Stimulated activated CD8-positive, alpha-beta memory T cell treated with anti-CD3 and anti-CD28 coated beads, Interleukin-4, amount 100 ng/mL, for 1 hour (primary cell): ENCODE results near the gene APLN.

Experiments used
- DNase-seq, 2 donors: peaks; one replicate each; pipeline ENCODE4 v3.0.0-alpha.2; 2020; ENCODE audit warnings: low read depth in 2 of 2, low spot score in 1 of 2

Gene APLN

GRCh38 chrX:129641941-129642340 lies 12.8 kb downstream of the APLN start:
- no peak for DNase-seq

- no peak for DNase-seq
Measured at GRCh38 chrX:129641469-129641868, 13.3 kb downstream of the APLN start.

GRCh38 chrX:129640737-129641136 lies 14.0 kb downstream of the APLN start:
- no peak for DNase-seq

GRCh38 chrX:129638917-129639316 lies 15.8 kb downstream of the APLN start:
- no peak for DNase-seq

GRCh38 chrX:129637217-129638109 lies 17.3 kb downstream of the APLN start:
- peak; percentile 47 to 49 for DNase-seq

GRCh38 chrX:129636175-129636681 lies 18.5 kb downstream of the APLN start:
- DNase-seq: no peak

GRCh38 chrX:129634541-129634940 lies 20.2 kb downstream of the APLN start:
- no peak for DNase-seq

GRCh38 chrX:129632443-129632842 lies 22.3 kb downstream of the APLN start:
- DNase-seq: no peak

- no peak for DNase-seq
Measured at GRCh38 chrX:129631849-129632248, 22.9 kb downstream of the APLN start.

GRCh38 chrX:129629837-129630236 lies 24.9 kb downstream of the APLN start:
- DNase-seq: no peak

- no peak for DNase-seq
Measured at GRCh38 chrX:129626026-129626425, 28.7 kb downstream of the APLN start.

GRCh38 chrX:129622757-129623301 lies 31.9 kb downstream of the APLN start:
- no peak for DNase-seq

- DNase-seq: no peak
Measured at GRCh38 chrX:129618997-129619396, 35.8 kb downstream of the APLN start.

- DNase-seq: no peak
Measured at GRCh38 chrX:129617420-129617819, 37.3 kb downstream of the APLN start.

- DNase-seq: no peak
Measured at GRCh38 chrX:129614481-129615255, 40.1 kb downstream of the APLN start.

- no peak for DNase-seq
Measured at GRCh38 chrX:129613596-129613995, 41.2 kb downstream of the APLN start.

GRCh38 chrX:129612396-129612795 lies 42.4 kb downstream of the APLN start:
- no peak for DNase-seq

- DNase-seq: no peak
Measured at GRCh38 chrX:129609395-129609794, 45.4 kb downstream of the APLN start.

- no peak for DNase-seq
Measured at GRCh38 chrX:129608496-129608895, 46.3 kb downstream of the APLN start.

- DNase-seq: peak; percentile 28
Measured at GRCh38 chrX:129606918-129607317, 47.8 kb downstream of the APLN start.

GRCh38 chrX:129600981-129601424 lies 53.8 kb downstream of the APLN start:
- no peak for DNase-seq

- DNase-seq: no peak
Measured at GRCh38 chrX:129599996-129600395, 54.8 kb downstream of the APLN start.
